Lower lobe of right lung (tissue), 2 donors: ENCODE data around the gene MRPS24. TPM values are rescaled to one million over a fixed set of nuclear protein-coding genes. Genes with fewer than 3 reads are reported as not detected.

Experiments
- ATAC-seq, 2 donors: fragments of 200-7000 bp; cut with Tn5 transposase; one replicate each; pipeline ENCODE4 v1.9.1; 2020 to 2022; ENCODE audit warnings: mild to moderate bottlenecking in 2 of 2, moderate library complexity in 2 of 2
- DNase-seq: peaks from one replicate; pipeline ENCODE4 v3.0.0-alpha.2; 2020
- H3K27ac ChIP-seq: fragments of 200-600 bp; one replicate; pipeline ENCODE4 v1.8.0; 2022
- H3K27me3 ChIP-seq: fragments of 200-600 bp; one replicate; pipeline ENCODE4 v1.8.0; 2022; ENCODE audit warnings: low read depth
- H3K36me3 ChIP-seq: fragments of 200-600 bp; one replicate; pipeline ENCODE4 v1.8.0; 2022; ENCODE audit warnings: mild to moderate bottlenecking
- H3K4me1 ChIP-seq: fragments of 200-600 bp; one replicate; pipeline ENCODE4 v1.8.0; 2022
- H3K4me3 ChIP-seq: fragments of 200-600 bp; one replicate; pipeline ENCODE4 v1.8.0; 2022; ENCODE audit warnings: mild to moderate bottlenecking
- H3K9me3 ChIP-seq: fragments of 200-600 bp; one replicate; pipeline ENCODE4 v1.8.0; 2022
- intact Hi-C: fragments of 100-400 bp; cut with DNase I; formaldehyde crosslinking; loops from one replicate; pipeline ENCODE4 v1.11.0; 2022
- total RNA-seq: library from RNA; stranded (reverse); fragmentation: NEBNext Ultra II Directional; extraction: Animal tissue kit (Norgen Biotek cat#: 25700); gene quantifications from one replicate; pipeline ENCODE4 v1.2.1, GENCODE V29; 2021
- TF ChIP-seq, protein P1 (sequence below): fragments of 200-600 bp; IDR thresholded peaks from one replicate; pipeline ENCODE4 v1.8.0; 2022; ENCODE audit warnings: antibody characterized with exemption, mild to moderate bottlenecking
- donor health status: DM: no; HTN: yes; CAD: no; lungs with severe emphysema.

MRPS24 gene
- total RNA-seq, 1 donor from 2014 or later, result 58.2 TPM

DNA sequence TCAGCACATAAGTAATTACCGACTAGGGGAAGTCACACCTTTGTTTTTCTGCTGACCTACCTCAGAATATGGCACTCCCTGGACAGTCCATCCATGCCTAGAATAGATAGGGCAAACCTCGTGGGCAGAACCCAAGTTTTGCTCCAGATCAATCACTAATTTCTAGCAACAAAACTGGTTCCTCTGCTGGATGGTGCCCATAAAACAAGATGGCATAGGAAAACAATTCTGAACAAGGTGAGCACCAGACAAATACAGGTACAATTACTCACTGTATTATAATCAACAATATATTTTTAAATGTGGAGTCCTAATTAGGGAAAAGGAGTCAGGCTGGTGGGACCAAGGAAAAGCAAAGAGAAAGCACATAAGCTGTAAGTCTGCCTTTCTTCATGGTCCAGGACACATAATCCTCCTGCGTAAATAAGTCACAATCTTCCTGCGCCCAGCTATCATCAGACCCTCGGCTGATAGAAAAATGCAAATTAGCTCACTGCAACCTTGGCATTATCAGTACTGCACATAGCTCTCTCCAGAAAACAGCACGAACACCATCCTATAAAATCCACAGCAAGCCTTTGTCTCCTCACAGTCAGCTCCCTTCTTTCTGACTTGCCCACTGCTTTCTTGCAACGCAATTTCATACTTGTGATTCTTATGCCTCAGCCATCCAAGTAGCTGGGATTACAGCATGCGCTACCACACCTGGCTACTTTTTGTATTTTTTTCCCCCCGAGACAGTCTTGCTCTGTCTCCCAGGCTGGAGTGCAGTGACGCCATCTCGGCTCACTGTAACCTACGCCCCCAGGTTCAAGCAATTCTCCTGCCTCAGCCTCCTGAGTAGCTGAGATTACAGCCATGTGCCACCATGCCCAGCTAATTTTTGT is 22.0 kb upstream of the MRPS24 start:
- no peaks in the 10 kb centered on the region for H3K9me3 ChIP-seq
- H3K4me3 ChIP-seq, result no peak overlapping the region
- DNase-seq (no peak), ATAC-seq (no peak)
- H3K27me3 ChIP-seq, result no peaks in the 10 kb centered on the region
- peaks cover 14% of the 10 kb centered on the region for H3K36me3 ChIP-seq
- intact Hi-C loops, result no loop called here
- H3K27ac ChIP-seq, result no peak overlapping the region
- TF ChIP-seq, protein P1, sequence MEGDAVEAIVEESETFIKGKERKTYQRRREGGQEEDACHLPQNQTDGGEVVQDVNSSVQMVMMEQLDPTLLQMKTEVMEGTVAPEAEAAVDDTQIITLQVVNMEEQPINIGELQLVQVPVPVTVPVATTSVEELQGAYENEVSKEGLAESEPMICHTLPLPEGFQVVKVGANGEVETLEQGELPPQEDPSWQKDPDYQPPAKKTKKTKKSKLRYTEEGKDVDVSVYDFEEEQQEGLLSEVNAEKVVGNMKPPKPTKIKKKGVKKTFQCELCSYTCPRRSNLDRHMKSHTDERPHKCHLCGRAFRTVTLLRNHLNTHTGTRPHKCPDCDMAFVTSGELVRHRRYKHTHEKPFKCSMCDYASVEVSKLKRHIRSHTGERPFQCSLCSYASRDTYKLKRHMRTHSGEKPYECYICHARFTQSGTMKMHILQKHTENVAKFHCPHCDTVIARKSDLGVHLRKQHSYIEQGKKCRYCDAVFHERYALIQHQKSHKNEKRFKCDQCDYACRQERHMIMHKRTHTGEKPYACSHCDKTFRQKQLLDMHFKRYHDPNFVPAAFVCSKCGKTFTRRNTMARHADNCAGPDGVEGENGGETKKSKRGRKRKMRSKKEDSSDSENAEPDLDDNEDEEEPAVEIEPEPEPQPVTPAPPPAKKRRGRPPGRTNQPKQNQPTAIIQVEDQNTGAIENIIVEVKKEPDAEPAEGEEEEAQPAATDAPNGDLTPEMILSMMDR, result no peak
- H3K4me1 ChIP-seq, result peaks cover 18% of the 10 kb centered on the region

DNA sequence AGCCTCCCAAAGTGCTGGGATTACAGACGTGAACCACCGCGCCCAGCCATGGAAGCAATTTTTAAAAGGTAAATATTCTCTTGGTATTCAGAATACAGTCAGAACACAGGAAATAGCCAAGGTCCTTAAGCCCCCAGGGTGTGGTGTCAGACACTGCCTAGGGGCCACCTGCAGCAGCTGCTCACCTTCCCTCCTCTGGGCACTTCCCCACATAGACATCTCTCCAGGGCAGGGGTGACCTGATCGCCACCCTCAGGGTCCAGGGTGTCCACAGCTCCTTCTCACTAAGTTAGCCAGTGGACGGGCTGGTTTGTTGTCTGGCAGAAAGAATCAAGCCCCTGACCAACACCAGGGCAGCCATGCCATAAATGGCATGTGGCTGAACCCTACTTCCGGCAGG is 21.2 kb upstream of the MRPS24 start:
- intact Hi-C loops, result no loop called here
- Histone ChIP-seq H3K4me3 (no peak overlapping the region), H3K27ac (no peak overlapping the region), H3K9me3 (no peaks in the 10 kb centered on the region), H3K4me1 (peaks cover 18% of the 10 kb centered on the region), H3K36me3 (peaks cover 22% of the 10 kb centered on the region), H3K27me3 (no peaks in the 10 kb centered on the region)
- TF ChIP-seq, protein P1, result no peak
- ATAC-seq (peak in 1 of 2 donors; percentile 32), DNase-seq (no peak)

DNA sequence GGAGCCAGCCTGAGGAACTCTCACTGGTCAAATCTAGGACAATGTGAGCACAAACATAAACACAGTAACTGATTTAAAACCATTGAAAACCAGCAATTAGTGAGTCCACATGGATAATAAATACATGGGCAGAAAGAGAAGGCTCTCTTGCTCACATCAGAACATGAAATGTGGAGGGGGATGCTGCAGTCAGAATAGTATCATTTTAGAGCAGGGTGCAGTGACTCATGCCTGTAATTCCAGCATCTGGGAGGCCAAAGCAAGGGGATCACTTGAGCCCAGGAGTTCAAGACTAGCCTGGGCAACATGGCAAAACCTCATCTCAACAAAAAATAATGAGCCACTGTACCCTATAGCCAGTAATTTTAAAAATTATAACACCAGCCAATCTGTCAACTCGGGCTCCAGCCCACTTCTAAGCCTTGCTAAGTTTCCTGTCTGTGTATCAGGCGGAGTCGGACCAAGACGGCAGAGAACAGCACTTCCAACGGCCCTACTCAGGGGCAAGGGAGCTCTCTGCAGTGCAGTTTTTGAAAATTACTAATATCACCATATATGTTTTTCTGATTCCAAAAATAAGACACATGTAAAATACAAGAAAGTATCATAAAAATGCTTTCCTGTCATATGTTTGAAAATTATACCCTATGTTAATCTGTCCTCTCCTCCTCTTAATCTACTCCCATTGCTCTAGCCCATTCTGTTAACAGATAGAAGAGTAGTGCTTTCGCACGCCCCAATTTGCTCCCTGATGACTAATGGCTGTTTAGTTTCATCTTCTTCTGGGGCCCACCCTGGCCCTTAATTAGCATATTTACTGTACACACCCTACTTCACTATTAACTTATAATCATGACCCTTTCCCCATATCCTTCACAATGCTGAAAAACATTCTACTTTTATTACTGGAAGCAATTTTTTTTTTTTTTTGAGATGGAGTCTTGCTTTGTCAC is 20.0 kb upstream of the MRPS24 start:
- no peak for ATAC-seq
- no peaks in the 10 kb centered on the region for H3K27me3 ChIP-seq
- H3K9me3 ChIP-seq, result no peaks in the 10 kb centered on the region
- DNase-seq, result no peak
- intact Hi-C loops, result no loop called here
- H3K27ac ChIP-seq, result no peak overlapping the region
- peaks cover 18% of the 10 kb centered on the region for H3K4me1 ChIP-seq
- peaks cover 34% of the 10 kb centered on the region for H3K36me3 ChIP-seq
- TF ChIP-seq, protein P1, result no peak
- no peak overlapping the region for H3K4me3 ChIP-seq

DNA sequence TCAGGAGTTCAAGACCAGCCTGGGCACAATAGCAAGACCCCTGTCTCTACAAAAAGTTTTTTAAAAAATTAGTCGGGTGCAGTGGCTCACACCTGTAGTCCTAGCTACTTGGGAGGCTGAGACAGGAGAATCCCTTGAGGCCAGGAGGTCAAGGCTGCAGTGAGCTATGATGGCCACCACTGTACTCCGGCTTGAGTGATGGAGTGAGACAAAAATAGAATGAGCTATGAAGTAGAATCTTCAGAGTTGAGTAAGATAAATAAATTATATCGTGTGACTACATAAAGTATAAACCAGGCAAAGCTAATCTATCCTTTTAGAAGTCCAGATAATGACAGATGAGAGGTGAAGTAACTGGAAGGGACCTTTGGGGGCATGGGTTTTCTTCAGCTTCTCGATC is 15.3 kb upstream of the MRPS24 start:
- H3K36me3 ChIP-seq, result peaks cover 73% of the 10 kb centered on the region
- no peak overlapping the region for H3K27ac ChIP-seq
- H3K4me3 ChIP-seq, result no peak overlapping the region
- H3K27me3 ChIP-seq, result no peaks in the 10 kb centered on the region
- no peak for DNase-seq
- TF ChIP-seq, protein P1, result no peak
- ATAC-seq, result no peak
- peaks cover 6% of the 10 kb centered on the region for H3K4me1 ChIP-seq
- no peaks in the 10 kb centered on the region for H3K9me3 ChIP-seq
- intact Hi-C loops, result no loop called here

DNA sequence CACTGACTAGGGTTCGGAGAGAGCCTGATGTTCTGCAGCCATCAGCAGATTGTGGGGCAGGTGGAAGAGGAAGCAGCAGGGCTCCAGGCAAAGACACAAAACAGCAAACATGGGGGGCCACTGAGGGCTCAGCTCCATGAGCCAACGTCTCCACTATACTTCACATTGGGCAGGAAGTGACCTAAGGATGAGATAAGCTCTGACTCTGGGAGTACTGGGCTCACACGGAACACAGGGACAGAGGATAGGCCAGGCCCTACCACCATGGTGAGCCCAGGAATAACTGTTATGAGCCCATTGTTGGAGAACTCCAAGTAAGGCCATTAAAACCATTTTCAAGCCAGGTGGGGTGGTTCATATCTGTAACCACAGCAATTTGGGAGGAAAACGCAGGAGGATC is 14.9 kb upstream of the MRPS24 start:
- peaks cover 2% of the 10 kb centered on the region for H3K4me1 ChIP-seq
- H3K27ac ChIP-seq, result no peak overlapping the region
- no peaks in the 10 kb centered on the region for H3K9me3 ChIP-seq
- no peaks in the 10 kb centered on the region for H3K27me3 ChIP-seq
- peaks cover 77% of the 10 kb centered on the region for H3K36me3 ChIP-seq
- no peak overlapping the region for H3K4me3 ChIP-seq
- DNase-seq, result no peak
- intact Hi-C loops, result no loop called here
- TF ChIP-seq, protein P1, result no peak
- ATAC-seq, result no peak
